Fibroblast of the aortic adventitia (primary cell): ENCODE results near the gene SLC29A3. TPM values are rescaled to one million over a fixed set of nuclear protein-coding genes. Genes with fewer than 3 reads are reported as not detected.

Source experiments
- DNase-seq: peaks from one replicate; pipeline ENCODE4 v3.0.0-alpha.2; 2010; ENCODE audit warnings: low read depth
- H3K4me3 ChIP-seq: 2 replicates; pipeline ENCODE4 v1.5.1; 2011; ENCODE audit warnings: low read depth, mild to moderate bottlenecking, control low read depth, low read length, moderate library complexity
- CTCF ChIP-seq: IDR thresholded peaks from 2 replicates; pipeline ENCODE4 v1.5.1; 2011; ENCODE audit warnings: mild to moderate bottlenecking, low read length, control low read depth, inconsistent platforms; ENCODE audit not compliant: insufficient read depth
- total RNA-seq: library from RNA; depleted of rRNA; stranded (reverse); fragments of >200 nt; gene quantifications from 2 replicates; pipeline ENCODE4 v1.2.3, GENCODE V29; 2012; ENCODE audit warnings: low replicate concordance

Gene SLC29A3
- total RNA-seq, 1 donor, result 1.2 TPM

DNA sequence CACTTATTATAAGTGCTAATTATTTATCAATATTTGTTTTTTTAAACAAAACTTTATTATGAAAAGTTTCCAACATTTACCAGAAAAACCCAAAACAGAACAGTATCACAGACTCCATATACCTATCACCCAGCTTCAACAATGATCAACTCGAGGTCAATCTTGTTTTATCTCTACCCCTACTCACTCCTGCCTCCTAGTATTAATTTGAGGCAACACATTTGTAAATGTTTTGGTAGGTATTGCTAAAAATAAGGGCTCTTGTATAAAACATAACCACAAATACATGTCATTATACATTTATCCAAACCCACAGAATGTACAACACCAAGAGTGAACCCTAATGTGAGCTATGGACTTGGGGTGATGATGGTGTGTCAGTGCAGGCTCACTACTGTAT lies 61.8 kb downstream of the SLC29A3 start:
- no peak overlapping the region for H3K4me3 ChIP-seq
- no peak for TF ChIP-seq CTCF
- no peak for DNase-seq

DNA sequence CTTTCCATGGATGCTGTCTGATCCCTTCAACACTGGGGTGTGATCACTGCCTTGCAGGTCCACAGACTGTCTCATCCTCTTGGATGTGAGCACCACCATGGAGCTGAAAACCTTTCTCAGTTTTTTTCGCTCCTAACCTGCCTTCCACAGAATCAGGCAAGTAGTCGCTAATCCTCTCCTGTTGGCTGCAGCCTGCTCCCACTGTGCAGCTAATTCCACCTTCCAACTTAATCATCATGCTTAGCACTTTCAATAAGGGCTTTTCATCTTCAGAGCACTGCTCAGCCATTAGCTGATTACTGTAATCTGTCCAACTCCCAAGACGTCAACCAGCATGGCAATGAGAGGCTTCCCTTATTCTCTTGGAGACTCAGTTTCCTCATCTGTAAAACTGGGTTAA lies 62.6 kb downstream of the SLC29A3 start:
- no peak overlapping the region for H3K4me3 ChIP-seq
- DNase-seq, result no peak
- no peak for TF ChIP-seq CTCF

DNA sequence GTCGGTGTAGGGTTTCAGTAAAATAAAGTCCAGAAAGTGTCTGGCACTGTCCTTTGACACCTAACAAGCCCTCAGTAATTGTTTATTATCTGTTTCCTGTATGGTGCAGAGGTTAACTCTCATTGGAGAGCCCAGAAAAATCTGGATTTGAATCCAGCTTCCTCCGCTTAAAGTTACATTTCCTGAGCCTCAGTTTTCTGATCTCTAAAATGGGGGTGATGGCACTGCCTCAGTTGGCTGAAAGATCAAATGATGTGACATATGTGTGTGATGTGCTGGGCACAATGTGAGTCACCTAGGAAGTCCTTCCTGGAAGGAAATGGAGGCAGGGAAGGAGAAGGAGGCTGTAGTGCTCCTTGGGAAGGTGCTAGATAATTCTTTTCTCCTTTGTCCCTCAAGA lies 63.0 kb downstream of the SLC29A3 start:
- no peak overlapping the region for H3K4me3 ChIP-seq
- DNase-seq, result no peak
- no peak for TF ChIP-seq CTCF

GRCh38 chr10:71382757-71383156 lies 63.7 kb downstream of the SLC29A3 start:
- DNase-seq, result peak; percentile 3
- no peak overlapping the region for H3K4me3 ChIP-seq
- TF ChIP-seq CTCF, result no peak

DNA sequence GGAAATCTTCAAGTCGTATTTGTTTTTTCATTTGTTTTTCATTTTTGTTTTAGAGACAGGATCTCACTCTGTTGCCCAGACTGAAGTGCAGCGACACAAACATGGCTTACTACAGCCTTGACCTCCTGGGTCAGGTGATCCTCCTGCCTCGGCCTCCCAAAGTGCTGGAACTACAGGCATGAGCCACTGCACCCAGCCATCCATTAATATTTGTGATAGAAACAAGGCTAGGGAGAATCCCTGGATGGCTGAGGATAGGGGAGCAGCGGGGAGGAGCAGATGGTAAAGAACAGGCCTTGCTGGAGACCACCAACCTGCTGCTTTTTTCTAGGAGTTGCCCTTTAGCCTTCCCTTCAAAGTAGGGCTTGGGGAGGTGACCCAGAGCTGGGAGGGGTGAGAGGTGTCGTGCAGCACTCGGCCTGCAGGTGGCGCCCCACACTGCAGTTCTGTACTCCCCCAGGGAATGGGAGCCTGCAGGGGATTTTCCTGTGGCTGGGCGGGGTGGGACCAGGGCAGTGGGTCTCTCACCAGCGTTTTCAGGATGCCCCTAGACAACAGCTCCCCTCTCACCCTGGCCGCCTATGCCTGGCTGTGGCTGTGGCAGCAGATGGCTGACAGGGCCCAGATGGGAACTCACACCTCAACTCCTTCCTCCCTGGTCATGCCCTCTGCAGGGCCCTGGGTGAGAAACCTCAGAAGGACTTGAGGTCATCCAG lies 65.1 kb downstream of the SLC29A3 start:
- peak; percentile 93 for TF ChIP-seq CTCF
- no peak overlapping the region for H3K4me3 ChIP-seq
- DNase-seq, result peak; percentile 41

- no peak for TF ChIP-seq CTCF
- DNase-seq, result no peak
- H3K4me3 ChIP-seq, result no peak overlapping the region
Observed at GRCh38 chr10:71388171-71388570, 69.1 kb downstream of the SLC29A3 start.
